ENCODE data around the gene SLX4.

DNA sequence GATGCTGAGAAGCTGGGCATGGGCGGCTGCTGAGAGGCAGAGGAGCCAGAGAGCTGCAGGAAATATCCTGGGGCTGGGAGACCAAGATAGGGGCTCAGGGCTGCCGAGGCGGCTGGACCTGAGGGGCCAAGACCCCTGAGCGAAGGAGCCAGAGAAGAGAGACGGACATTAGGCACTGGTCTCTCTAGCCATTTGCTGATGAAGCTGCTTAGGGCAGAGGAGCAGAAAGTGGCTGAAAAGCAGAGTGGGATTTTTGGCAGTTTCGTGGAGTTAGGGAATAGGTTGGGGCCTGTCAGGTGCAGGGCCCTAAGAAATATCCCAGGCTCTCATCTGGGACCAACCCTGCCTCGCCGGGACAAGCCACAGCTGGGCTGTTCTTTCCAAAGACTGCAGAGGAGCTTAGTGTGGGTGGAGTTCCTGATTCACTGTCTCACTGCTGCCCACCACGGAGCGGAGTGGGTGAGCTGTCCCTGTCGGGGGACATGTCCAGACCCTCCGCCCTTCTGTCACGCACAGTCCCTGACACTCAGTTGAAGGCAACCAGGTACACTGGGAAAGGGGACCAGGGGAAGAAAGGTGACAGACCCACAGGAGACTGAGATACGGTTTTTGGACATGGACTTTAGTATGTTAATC lies 31.8 kb upstream of the SLX4 start:
- TF ChIP-seq GABPA (IDR thresholded peaks at IDR 0.05; ENCODE audit: low read depth), result no peak
- TF ChIP-seq, protein P1, sequence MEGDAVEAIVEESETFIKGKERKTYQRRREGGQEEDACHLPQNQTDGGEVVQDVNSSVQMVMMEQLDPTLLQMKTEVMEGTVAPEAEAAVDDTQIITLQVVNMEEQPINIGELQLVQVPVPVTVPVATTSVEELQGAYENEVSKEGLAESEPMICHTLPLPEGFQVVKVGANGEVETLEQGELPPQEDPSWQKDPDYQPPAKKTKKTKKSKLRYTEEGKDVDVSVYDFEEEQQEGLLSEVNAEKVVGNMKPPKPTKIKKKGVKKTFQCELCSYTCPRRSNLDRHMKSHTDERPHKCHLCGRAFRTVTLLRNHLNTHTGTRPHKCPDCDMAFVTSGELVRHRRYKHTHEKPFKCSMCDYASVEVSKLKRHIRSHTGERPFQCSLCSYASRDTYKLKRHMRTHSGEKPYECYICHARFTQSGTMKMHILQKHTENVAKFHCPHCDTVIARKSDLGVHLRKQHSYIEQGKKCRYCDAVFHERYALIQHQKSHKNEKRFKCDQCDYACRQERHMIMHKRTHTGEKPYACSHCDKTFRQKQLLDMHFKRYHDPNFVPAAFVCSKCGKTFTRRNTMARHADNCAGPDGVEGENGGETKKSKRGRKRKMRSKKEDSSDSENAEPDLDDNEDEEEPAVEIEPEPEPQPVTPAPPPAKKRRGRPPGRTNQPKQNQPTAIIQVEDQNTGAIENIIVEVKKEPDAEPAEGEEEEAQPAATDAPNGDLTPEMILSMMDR (IDR thresholded peaks at IDR 0.05; ENCODE audit: insufficient read depth, low read length), result no peak

Data from HL-60 (cell line).